OCI-LY7 (cell line): Measurements from ENCODE around the gene OCSTAMP. TPM values are rescaled to one million over a fixed set of nuclear protein-coding genes. Genes with fewer than 3 reads are reported as not detected.

Source experiments
- BruUV-seq: library from RNA; stranded (reverse); fragments of 400-500 nt; replicated peaks from 2 replicates; lab custom pipeline; 2021; lab: Mats Ljungman, UMichigan
- CTCF ChIA-PET: fragments of 300-600 bp; sonication (Branson Sonifier 250); formaldehyde crosslinking; loops from one replicate; lab custom pipeline; 2022; ENCODE audit warnings: antibody characterized with exemption; ENCODE audit not compliant: unreplicated experiment; lab: Charles Lee
- POLR2A ChIA-PET: fragments of 300-600 bp; sonication (Branson Sonifier 250); formaldehyde crosslinking; loops from one replicate; lab custom pipeline; 2022; ENCODE audit warnings: antibody characterized with exemption; lab: Charles Lee
- DNase-seq: peaks from one replicate; pipeline ENCODE4 v3.0.0-alpha.2; 2015; ENCODE audit warnings: low spot score
- H2AFZ ChIP-seq: fragments of 200-600 bp; sonication (generic), shearing (Covaris generic); 2 replicates; pipeline ENCODE4 v1.6.1; 2014; ENCODE audit warnings: mild to moderate bottlenecking, antibody characterized with exemption, low read length, moderate library complexity
- H3K27ac ChIP-seq: fragments of 200-600 bp; sonication (generic); 2 replicates; pipeline ENCODE4 v1.5.1; 2014; ENCODE audit warnings: mixed run types, low read depth, mild to moderate bottlenecking, moderate library complexity, low read length, inconsistent platforms; ENCODE audit not compliant: poor library complexity, severe bottlenecking
- H3K36me3 ChIP-seq: fragments of 200-600 bp; sonication (generic); 2 replicates; pipeline ENCODE4 v1.6.1; 2014; ENCODE audit warnings: mild to moderate bottlenecking, antibody characterized with exemption, low read length, moderate library complexity, mixed read lengths; ENCODE audit not compliant: insufficient read depth
- H3K4me1 ChIP-seq: fragments of 200-600 bp; sonication (generic); 2 replicates; pipeline ENCODE4 v1.5.1; 2014; ENCODE audit warnings: mild to moderate bottlenecking, low read length; ENCODE audit not compliant: insufficient read depth, poor library complexity, severe bottlenecking
- H3K4me2 ChIP-seq: fragments of 200-600 bp; sonication (generic); 2 replicates; pipeline ENCODE4 v1.6.1; 2014; ENCODE audit warnings: mild to moderate bottlenecking, low read length
- H3K4me3 ChIP-seq: fragments of 200-600 bp; sonication (generic); 2 replicates; pipeline ENCODE4 v1.5.1; 2014; ENCODE audit warnings: mild to moderate bottlenecking, low read depth, low read length; ENCODE audit not compliant: poor library complexity, severe bottlenecking
- H3K79me2 ChIP-seq: fragments of 200-600 bp; sonication (generic); 2 replicates; pipeline ENCODE4 v1.6.1; 2016; ENCODE audit warnings: low read depth, mild to moderate bottlenecking, low read length, moderate library complexity, mixed read lengths; ENCODE audit not compliant: insufficient read depth
- H3K9me2 ChIP-seq: fragments of 200-600 bp; sonication (generic); 2 replicates; pipeline ENCODE4 v1.6.1; 2016; ENCODE audit warnings: mild to moderate bottlenecking, low read length, mixed read lengths; ENCODE audit not compliant: insufficient read depth
- H3K9me3 ChIP-seq: fragments of 200-600 bp; sonication (generic); 2 replicates; pipeline ENCODE4 v1.6.1; 2014; ENCODE audit warnings: mild to moderate bottlenecking, mixed run types, low read length, mixed read lengths
- H4K20me1 ChIP-seq: fragments of 200-600 bp; sonication (generic); 2 replicates; pipeline ENCODE4 v1.6.1; 2014; ENCODE audit warnings: mild to moderate bottlenecking, antibody characterized with exemption, low read length, moderate library complexity, mixed read lengths; ENCODE audit not compliant: insufficient read depth
- EZH2phosphoT487 ChIP-seq: fragments of 200-600 bp; sonication (generic); IDR thresholded peaks from 2 replicates; pipeline ENCODE4 v1.6.1; 2018; ENCODE audit warnings: low read depth, borderline replicate concordance, mild to moderate bottlenecking, mixed run types, antibody characterized with exemption, low read length, moderate library complexity, mixed read lengths
- intact Hi-C: fragments of 100-400 bp; cut with micrococcal nuclease; formaldehyde crosslinking; loops from one replicate; pipeline ENCODE4 v1.10.0; 2022; ENCODE audit not compliant: unreplicated experiment
- total RNA-seq, 2 experiments: library from RNA; depleted of rRNA in 1 of 2; stranded (reverse); fragments of >200 nt in 1 of 2; shearing (Covaris generic) in 1 of 2; gene quantifications; 2 replicates each; pipeline ENCODE4 v1.2.3, GENCODE V29; 2014 to 2022
- TF ChIP-seq, protein P1 (sequence below): fragments of 200-600 bp; sonication (generic); conservative IDR thresholded peaks from 2 replicates; pipeline ENCODE4 v1.5.1; 2014; ENCODE audit warnings: mild to moderate bottlenecking, antibody characterized with exemption, low read length, moderate library complexity, mixed read lengths

The OCSTAMP gene
- total RNA-seq, 2 experiments from 2014 or later: not detected

- no peaks in the 10 kb centered on the region for H4K20me1 ChIP-seq
- no TSS peak for BruUV-seq
- no peaks in the 10 kb centered on the region for H3K4me1 ChIP-seq
- H2AFZ ChIP-seq: no peak overlapping the region
- H3K79me2 ChIP-seq: no peaks in the 10 kb centered on the region
- no peak for DNase-seq
- ChIA-PET CTCF (no interaction called here), POLR2A (no interaction called here)
- H3K9me2 ChIP-seq: no peaks in the 10 kb centered on the region
- TF ChIP-seq, protein P1, sequence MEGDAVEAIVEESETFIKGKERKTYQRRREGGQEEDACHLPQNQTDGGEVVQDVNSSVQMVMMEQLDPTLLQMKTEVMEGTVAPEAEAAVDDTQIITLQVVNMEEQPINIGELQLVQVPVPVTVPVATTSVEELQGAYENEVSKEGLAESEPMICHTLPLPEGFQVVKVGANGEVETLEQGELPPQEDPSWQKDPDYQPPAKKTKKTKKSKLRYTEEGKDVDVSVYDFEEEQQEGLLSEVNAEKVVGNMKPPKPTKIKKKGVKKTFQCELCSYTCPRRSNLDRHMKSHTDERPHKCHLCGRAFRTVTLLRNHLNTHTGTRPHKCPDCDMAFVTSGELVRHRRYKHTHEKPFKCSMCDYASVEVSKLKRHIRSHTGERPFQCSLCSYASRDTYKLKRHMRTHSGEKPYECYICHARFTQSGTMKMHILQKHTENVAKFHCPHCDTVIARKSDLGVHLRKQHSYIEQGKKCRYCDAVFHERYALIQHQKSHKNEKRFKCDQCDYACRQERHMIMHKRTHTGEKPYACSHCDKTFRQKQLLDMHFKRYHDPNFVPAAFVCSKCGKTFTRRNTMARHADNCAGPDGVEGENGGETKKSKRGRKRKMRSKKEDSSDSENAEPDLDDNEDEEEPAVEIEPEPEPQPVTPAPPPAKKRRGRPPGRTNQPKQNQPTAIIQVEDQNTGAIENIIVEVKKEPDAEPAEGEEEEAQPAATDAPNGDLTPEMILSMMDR: no peak
- no peak for TF ChIP-seq EZH2phosphoT487
- no peak overlapping the region for H3K27ac ChIP-seq
- no peak overlapping the region for H3K4me3 ChIP-seq
- H3K4me2 ChIP-seq: no peak overlapping the region
- no peaks in the 10 kb centered on the region for H3K9me3 ChIP-seq
- intact Hi-C loops: no loop called here
- no peaks in the 10 kb centered on the region for H3K36me3 ChIP-seq
Observed at GRCh38 chr20:46581391-46581790, 30.9 kb upstream of the OCSTAMP start.

DNA sequence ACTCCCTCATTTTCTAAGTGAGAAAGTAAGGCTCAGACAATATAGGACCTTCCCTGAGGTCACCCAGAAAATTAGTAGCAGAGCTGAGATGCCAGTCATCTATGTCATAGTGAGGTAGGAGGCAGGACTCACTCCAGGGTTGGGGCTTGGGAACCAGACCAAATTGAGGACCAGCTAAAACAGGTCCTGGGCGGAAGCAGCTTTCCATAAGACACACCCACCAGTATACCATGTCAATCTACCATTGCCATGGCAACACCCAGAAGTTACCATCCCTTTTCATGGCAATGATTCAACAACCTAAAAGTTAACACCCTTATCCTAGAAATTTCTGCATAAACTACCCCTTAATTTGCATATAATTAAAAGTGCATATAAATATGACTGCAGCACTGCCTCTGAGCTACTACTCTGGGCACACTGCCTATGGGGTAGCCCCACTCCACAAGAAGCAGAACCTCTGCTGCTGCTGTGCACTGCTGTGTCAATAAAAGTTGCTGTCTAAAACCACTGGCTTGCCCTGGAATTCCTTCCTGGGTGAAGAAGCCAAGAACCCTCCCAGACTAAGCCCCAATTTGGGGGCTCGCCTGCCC lies 30.3 kb upstream of the OCSTAMP start:
- Histone ChIP-seq H4K20me1 (no peaks in the 10 kb centered on the region), H3K4me1 (no peaks in the 10 kb centered on the region), H2AFZ (no peak overlapping the region), H3K4me3 (no peak overlapping the region), H3K27ac (no peak overlapping the region), H3K79me2 (no peaks in the 10 kb centered on the region), H3K36me3 (no peaks in the 10 kb centered on the region), H3K4me2 (no peak overlapping the region), H3K9me3 (no peaks in the 10 kb centered on the region), H3K9me2 (no peaks in the 10 kb centered on the region)
- intact Hi-C loops: no loop called here
- ChIA-PET POLR2A (no interaction called here), CTCF (no interaction called here)
- BruUV-seq: no TSS peak
- TF ChIP-seq EZH2phosphoT487: no peak
- TF ChIP-seq, protein P1: no peak
- DNase-seq: no peak

DNA sequence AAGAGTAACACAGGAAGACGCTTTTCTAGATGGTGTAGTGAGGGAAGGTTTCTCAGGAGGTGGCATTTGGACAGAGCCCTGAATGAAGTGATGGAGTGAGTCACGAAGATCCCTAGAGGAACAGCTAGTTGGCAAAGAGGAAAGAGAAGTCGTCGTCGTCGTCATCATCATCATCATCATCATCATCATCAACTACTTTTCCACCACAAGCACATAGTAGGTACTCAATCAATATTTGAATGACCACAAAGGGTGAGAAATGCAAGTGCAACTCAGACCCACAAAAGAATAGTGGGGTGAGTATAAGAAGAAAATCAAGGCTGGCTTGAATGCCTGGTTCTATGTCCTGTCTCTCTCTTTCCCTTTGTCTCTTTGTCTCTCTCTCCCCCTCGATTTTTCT lies 28.3 kb upstream of the OCSTAMP start:
- BruUV-seq: no TSS peak
- no peak for DNase-seq
- intact Hi-C loops: no loop called here
- Histone ChIP-seq H3K27ac (no peak overlapping the region), H3K9me2 (no peaks in the 10 kb centered on the region), H3K36me3 (no peaks in the 10 kb centered on the region), H3K9me3 (no peaks in the 10 kb centered on the region), H4K20me1 (no peaks in the 10 kb centered on the region), H3K4me3 (no peak overlapping the region), H3K79me2 (no peaks in the 10 kb centered on the region), H3K4me2 (no peak overlapping the region), H3K4me1 (no peaks in the 10 kb centered on the region), H2AFZ (no peak overlapping the region)
- TF ChIP-seq EZH2phosphoT487: no peak
- TF ChIP-seq, protein P1: no peak
- ChIA-PET POLR2A (no interaction called here), CTCF (no interaction called here)
